ENCODE measurements around the gene KCNN3. TPM values are rescaled to one million over a fixed set of nuclear protein-coding genes. Genes with fewer than 3 reads are reported as not detected.

The KCNN3 gene
- total RNA-seq, 2 experiments from 2014 or later: 0.11 TPM; not detected in 1

DNA sequence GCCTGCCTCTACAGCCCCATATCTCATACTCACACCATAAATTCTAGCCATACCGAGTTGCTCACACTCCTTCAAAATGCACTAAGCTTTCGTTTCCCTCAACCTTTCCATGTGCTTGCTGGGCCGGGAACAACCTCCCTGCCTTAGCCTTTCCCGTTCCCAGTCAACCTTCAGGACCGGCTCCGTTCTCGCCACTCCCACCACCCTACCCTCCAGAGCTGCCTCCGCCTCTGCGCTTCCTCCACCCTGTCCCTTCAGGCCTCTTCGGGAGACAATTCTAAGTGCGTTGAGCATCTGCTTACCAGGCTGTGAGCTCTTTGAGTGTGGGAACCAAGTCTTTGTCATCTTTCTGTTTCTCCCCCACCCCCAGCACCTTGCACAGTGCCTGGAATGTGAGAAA is 31.6 kb downstream of the KCNN3 start:
- H3K27ac Mint-ChIP-seq: no peak overlapping the region

GRCh38 chr1:154837672-154838171 is 32.4 kb downstream of the KCNN3 start:
- no peaks in the 10 kb centered on the region for H3K27me3 Mint-ChIP-seq

More for the DNA sequence above, 31.6 kb downstream of the KCNN3 start:
- ATAC-seq: no peak
- intact Hi-C loops (cut with micrococcal nuclease): no loop called here
- Mint-ChIP-seq H3K27me3 (no peaks in the 10 kb centered on the region), H3K4me3 (no peak overlapping the region), H3K36me3 (ENCODE audit: low read depth) (no peaks in the 10 kb centered on the region), H3K9me3 (no peaks in the 10 kb centered on the region), H3K4me1 (ENCODE audit: low read depth) (no peaks in the 10 kb centered on the region)
- no peak for DNase-seq
- ChIA-PET POLR2A (interaction anchor here (1.1 kb wide), 1 partner anchor 12 kb away, joined by 4 read pairs; no protein-coding TSS in a partner anchor), CTCF (interaction anchor here (0.9 to 1.3 kb wide), 2 partner anchors 19 to 41 kb away, joined by 4 to 5 read pairs; no protein-coding TSS in a partner anchor)
- TF ChIP-seq, protein P1, sequence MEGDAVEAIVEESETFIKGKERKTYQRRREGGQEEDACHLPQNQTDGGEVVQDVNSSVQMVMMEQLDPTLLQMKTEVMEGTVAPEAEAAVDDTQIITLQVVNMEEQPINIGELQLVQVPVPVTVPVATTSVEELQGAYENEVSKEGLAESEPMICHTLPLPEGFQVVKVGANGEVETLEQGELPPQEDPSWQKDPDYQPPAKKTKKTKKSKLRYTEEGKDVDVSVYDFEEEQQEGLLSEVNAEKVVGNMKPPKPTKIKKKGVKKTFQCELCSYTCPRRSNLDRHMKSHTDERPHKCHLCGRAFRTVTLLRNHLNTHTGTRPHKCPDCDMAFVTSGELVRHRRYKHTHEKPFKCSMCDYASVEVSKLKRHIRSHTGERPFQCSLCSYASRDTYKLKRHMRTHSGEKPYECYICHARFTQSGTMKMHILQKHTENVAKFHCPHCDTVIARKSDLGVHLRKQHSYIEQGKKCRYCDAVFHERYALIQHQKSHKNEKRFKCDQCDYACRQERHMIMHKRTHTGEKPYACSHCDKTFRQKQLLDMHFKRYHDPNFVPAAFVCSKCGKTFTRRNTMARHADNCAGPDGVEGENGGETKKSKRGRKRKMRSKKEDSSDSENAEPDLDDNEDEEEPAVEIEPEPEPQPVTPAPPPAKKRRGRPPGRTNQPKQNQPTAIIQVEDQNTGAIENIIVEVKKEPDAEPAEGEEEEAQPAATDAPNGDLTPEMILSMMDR (IDR thresholded peaks at IDR 0.05): no peak

DNA sequence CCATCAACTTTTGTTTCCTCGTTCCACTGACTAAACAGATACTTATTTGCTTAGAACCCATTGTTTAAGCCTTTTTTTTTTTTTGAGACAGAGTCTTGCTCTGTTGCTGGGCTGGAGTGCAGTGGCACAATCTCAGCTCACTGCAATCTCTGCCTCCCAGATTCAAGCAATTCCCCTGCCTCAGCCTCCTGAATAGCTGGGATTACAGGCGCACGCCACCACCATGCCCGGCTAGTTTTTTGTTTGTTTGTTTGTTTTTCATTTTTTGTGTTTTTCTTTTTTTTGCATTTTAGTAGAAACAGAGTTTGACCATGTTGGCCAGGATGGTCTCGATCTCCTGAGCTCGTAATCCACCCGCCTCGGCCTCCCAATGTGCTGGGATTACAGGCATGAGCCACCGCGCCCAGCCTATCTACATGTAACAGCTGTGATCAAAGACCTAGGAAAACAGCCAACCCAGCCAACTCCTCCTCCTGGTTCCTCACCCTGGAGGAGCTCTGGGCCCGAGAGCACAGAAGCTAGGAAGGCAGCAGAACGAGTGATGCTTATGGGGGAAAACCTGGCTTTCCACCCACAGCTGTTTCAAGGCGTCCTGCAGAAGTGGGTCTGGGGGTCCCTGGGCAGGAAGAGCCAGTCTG is 32.9 kb downstream of the KCNN3 start:
- POLR2A ChIA-PET: interaction anchor here (0.9 to 1.1 kb wide), 2 partner anchors 10 to 11 kb away, joined by 3 to 4 read pairs; no protein-coding TSS in a partner anchor
- ATAC-seq (no peak), DNase-seq (no peak)
- Mint-ChIP-seq H3K4me3 (no peak overlapping the region), H3K36me3 (ENCODE audit: low read depth) (no peaks in the 10 kb centered on the region), H3K27ac (no peak overlapping the region), H3K4me1 (ENCODE audit: low read depth) (no peaks in the 10 kb centered on the region), H3K9me3 (no peaks in the 10 kb centered on the region), H3K27me3 (no peaks in the 10 kb centered on the region)
- CTCF ChIA-PET: interaction anchor here (0.7 to 1.2 kb wide), 3 partner anchors 11 to 26 kb away, joined by 3 read pairs; no protein-coding TSS in a partner anchor
- intact Hi-C loops (cut with micrococcal nuclease): no loop called here
- TF ChIP-seq, protein P1 (IDR thresholded peaks at IDR 0.05): no peak

More at GRCh38 chr1:154837672-154838171, 32.4 kb downstream of the KCNN3 start:
- Mint-ChIP-seq H3K4me3 (no peak overlapping the region), H3K27ac (no peak overlapping the region), H3K36me3 (ENCODE audit: low read depth) (no peaks in the 10 kb centered on the region), H3K4me1 (ENCODE audit: low read depth) (no peaks in the 10 kb centered on the region), H3K9me3 (no peaks in the 10 kb centered on the region)
- POLR2A ChIA-PET: interaction anchor here (0.9 to 1.1 kb wide), 3 partner anchors 10 to 12 kb away, joined by 3 to 4 read pairs (median 4); no protein-coding TSS in a partner anchor
- TF ChIP-seq, protein P1 (IDR thresholded peaks at IDR 0.05): no peak
- CTCF ChIA-PET: interaction anchor here (0.7 to 1.3 kb wide), 3 partner anchors 18 to 41 kb away, joined by 3 to 5 read pairs (median 4); no protein-coding TSS in a partner anchor
- intact Hi-C loops (cut with micrococcal nuclease): no loop called here
- ATAC-seq: no peak
- DNase-seq: no peak

DNA sequence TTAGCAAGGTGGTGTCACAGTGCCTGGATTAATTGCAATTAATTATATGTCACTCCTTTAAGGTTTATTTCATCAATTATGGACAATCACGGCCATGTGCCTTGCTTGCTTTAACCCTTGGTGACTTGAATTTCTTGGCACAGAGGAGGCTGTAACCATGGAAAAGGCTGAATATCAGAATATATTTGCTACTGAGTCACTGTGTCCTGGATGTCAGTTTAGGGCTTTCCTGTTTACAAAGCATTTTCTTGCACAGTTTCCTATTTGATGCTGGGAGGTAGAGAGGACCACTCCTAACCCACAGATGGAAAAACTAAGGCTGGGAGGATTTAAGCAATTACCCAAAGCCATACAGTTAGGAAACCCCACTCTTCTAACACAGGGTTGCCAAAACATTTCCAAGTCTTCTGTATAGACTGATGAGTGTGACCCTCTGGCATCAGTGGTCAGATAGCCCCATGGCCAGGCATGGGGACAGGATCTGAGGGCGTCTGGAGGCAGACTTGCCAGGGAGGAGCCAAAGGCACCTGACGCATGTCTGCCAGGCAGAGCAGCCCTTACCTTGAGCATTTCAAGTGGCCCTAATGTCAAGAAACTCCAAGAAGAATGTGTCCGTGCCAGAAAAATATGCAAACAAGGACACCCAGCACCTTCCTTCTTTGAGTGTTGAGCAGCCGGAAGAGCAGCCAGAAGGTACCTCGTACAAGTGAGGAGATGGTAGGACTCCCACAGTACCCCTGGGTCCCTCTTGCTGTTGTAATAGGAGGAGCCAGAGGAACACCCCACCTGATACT is 34.4 kb downstream of the KCNN3 start:
- CTCF ChIA-PET: interaction anchor here (1.1 to 1.2 kb wide), 2 partner anchors 9 to 20 kb away, joined by 3 read pairs; no protein-coding TSS in a partner anchor
- H3K36me3 Mint-ChIP-seq (ENCODE audit: low read depth): no peaks in the 10 kb centered on the region
- POLR2A ChIA-PET: interaction anchor here (0.6 kb wide), 1 partner anchor 525 kb away, joined by 4 read pairs; no protein-coding TSS in a partner anchor
- TF ChIP-seq, protein P1 (IDR thresholded peaks at IDR 0.05): no peak
- ATAC-seq (no peak), DNase-seq (no peak)
- H3K9me3 Mint-ChIP-seq: no peaks in the 10 kb centered on the region
- no peaks in the 10 kb centered on the region for H3K4me1 Mint-ChIP-seq (ENCODE audit: low read depth)
- intact Hi-C loops (cut with micrococcal nuclease): no loop called here
- no peak overlapping the region for H3K4me3 Mint-ChIP-seq
- no peak overlapping the region for H3K27ac Mint-ChIP-seq
- H3K27me3 Mint-ChIP-seq: no peaks in the 10 kb centered on the region

Data from activated CD8-positive, alpha-beta T cell treated with anti-CD3 and anti-CD28 coated beads for 36 hours (primary cell).